SK-N-SH (cell line): ENCODE results near the gene ZDHHC8. TPM values are rescaled to one million over a fixed set of nuclear protein-coding genes. Genes with fewer than 3 reads are reported as not detected.

Source experiments
- CTCF ChIA-PET: fragments of 300-600, 350-600 bp; formaldehyde crosslinking; extraction: SDS; loops from one replicate; lab custom pipeline; 2021; lab: Yijun Ruan, JAX
- POLR2A ChIA-PET: fragments of 350-600 bp; sonication (Branson Sonifier 250); formaldehyde crosslinking; extraction: SDS; loops from one replicate; lab custom pipeline; 2020; ENCODE audit warnings: antibody characterized with exemption, inconsistent platforms; lab: Yijun Ruan, JAX
- DNase-seq: peaks from one replicate; pipeline ENCODE4 v3.0.0; 2012
- H2AFZ ChIP-seq: fragments of 200-600 bp; sonication (generic); 2 replicates; pipeline ENCODE4 v1.8.1; 2016; ENCODE audit warnings: antibody characterized with exemption, mild to moderate bottlenecking, low read depth
- H3F3A ChIP-seq: fragments of 200-600 bp; sonication (generic); replicated peaks from 2 replicates; pipeline ENCODE3; 2016; ENCODE audit warnings: antibody characterized with exemption, mild to moderate bottlenecking; ENCODE audit not compliant: insufficient read depth
- H3K27ac ChIP-seq, 2 experiments: fragments of 200-500 bp in 1 of 2; fragments of 200-600 bp in 1 of 2; sonication (Bioruptor generic) in 1 of 2; sonication (generic), shearing (Covaris generic) in 1 of 2; 2 replicates each; pipeline versions ENCODE4 v1.5.1 to v1.6.1; 2014 to 2016; ENCODE audit warnings: low read depth in 2 of 2, inconsistent platforms in 1 of 2, low read length in 1 of 2, mild to moderate bottlenecking in 1 of 2, mixed read lengths in 1 of 2
- H3K27me3 ChIP-seq: fragments of 200-600 bp; sonication (generic), shearing (Covaris generic); 2 replicates; pipeline ENCODE4 v1.6.1; 2016; ENCODE audit warnings: mixed run types; ENCODE audit not compliant: insufficient read depth
- H3K36me3 ChIP-seq, 2 experiments: fragments of 200-500 bp in 1 of 2; fragments of 200-600 bp in 1 of 2; sonication (Bioruptor generic) in 1 of 2; sonication (generic) in 1 of 2; replicated peaks in 1 of 2; 2 replicates each; pipeline versions ENCODE3 to v1.5.1; 2014 to 2016; ENCODE audit warnings: low read length in 1 of 2, mild to moderate bottlenecking in 1 of 2; ENCODE audit not compliant: insufficient read depth in 2 of 2, control insufficient read depth in 1 of 2
- H3K4me1 ChIP-seq, 2 experiments: fragments of 200-500 bp in 1 of 2; fragments of 200-600 bp in 1 of 2; sonication (Bioruptor generic) in 1 of 2; sonication (generic), shearing (Covaris generic) in 1 of 2; 2 replicates each; pipeline versions ENCODE4 v1.5.1 to v1.6.1; 2014 to 2016; ENCODE audit warnings: low read depth in 1 of 2, low read length in 1 of 2, mixed run types in 1 of 2; ENCODE audit not compliant: insufficient read depth in 2 of 2, control insufficient read depth in 1 of 2
- H3K4me2 ChIP-seq: fragments of 200-600 bp; sonication (generic), shearing (Covaris generic); 2 replicates; pipeline ENCODE4 v1.6.1; 2017; ENCODE audit warnings: mixed run types
- H3K4me3 ChIP-seq, 2 experiments: fragments of 200-500 bp in 1 of 2; fragments of 200-600 bp in 1 of 2; sonication (Bioruptor generic) in 1 of 2; sonication (generic), shearing (Covaris generic) in 1 of 2; 2 replicates each; pipeline versions ENCODE4 v1.5.1 to v1.8.1; 2014 to 2016; ENCODE audit warnings: low read depth in 2 of 2, inconsistent platforms in 1 of 2, low read length in 1 of 2, mild to moderate bottlenecking in 1 of 2, mixed read lengths in 1 of 2, moderate library complexity in 1 of 2
- H3K79me2 ChIP-seq: fragments of 200-600 bp; sonication (generic); 2 replicates; pipeline ENCODE4 v1.8.1; 2017; ENCODE audit warnings: mild to moderate bottlenecking; ENCODE audit not compliant: insufficient read depth
- H3K9ac ChIP-seq: fragments of 200-600 bp; sonication (generic); 2 replicates; pipeline ENCODE4 v1.6.1; 2017; ENCODE audit warnings: mixed run types
- H3K9me2 ChIP-seq: fragments of 200-600 bp; sonication (generic); 2 replicates; pipeline ENCODE4 v1.6.1; 2017; ENCODE audit warnings: mixed run types
- H3K9me3 ChIP-seq: fragments of 200-600 bp; sonication (generic); 2 replicates; pipeline ENCODE4 v1.6.1; 2017; ENCODE audit warnings: mixed run types, mild to moderate bottlenecking, moderate library complexity
- H4K20me1 ChIP-seq: fragments of 200-600 bp; sonication (generic); 2 replicates; pipeline ENCODE4 v1.6.1; 2017; ENCODE audit warnings: mild to moderate bottlenecking, mixed run types; ENCODE audit not compliant: insufficient read depth
- EP300 ChIP-seq, 2 experiments: IDR thresholded peaks; 2 replicates each; pipeline versions ENCODE4 v1.4.0 to v1.6.1; 2012; ENCODE audit warnings: borderline replicate concordance in 1 of 2, low read depth in 1 of 2, low read length in 1 of 2
- EZH2phosphoT487 ChIP-seq: fragments of 200-600 bp; sonication (generic); IDR thresholded peaks from 2 replicates; pipeline ENCODE4 v1.6.1; 2017; ENCODE audit warnings: low read depth, mixed run types, mild to moderate bottlenecking, antibody characterized with exemption, moderate library complexity, borderline replicate concordance
- FOSL2 ChIP-seq: IDR thresholded peaks from 2 replicates; pipeline ENCODE4 v1.4.0; 2012; ENCODE audit warnings: low read depth, mild to moderate bottlenecking, moderate library complexity, borderline replicate concordance
- FOXM1 ChIP-seq: IDR thresholded peaks from 2 replicates; pipeline ENCODE4 v1.4.0; 2012; ENCODE audit warnings: low read depth, mild to moderate bottlenecking
- GATA2 ChIP-seq: sonication (generic); formaldehyde crosslinking; IDR thresholded peaks from 2 replicates; pipeline ENCODE4 v1.5.0; 2020; ENCODE audit warnings: mild to moderate bottlenecking, missing genetic modification reagents
- IRF3 ChIP-seq: fragments of 150-350 bp; IDR thresholded peaks from 2 replicates; pipeline ENCODE4 v1.6.1; 2016; ENCODE audit warnings: mild to moderate bottlenecking, low read depth, low read length
- MEF2A ChIP-seq: IDR thresholded peaks from 2 replicates; pipeline ENCODE4 v1.4.0; 2012; ENCODE audit warnings: low read depth, borderline replicate concordance
- MXI1 ChIP-seq: IDR thresholded peaks from 2 replicates; pipeline ENCODE4 v1.6.1; 2012; ENCODE audit warnings: mild to moderate bottlenecking, low read depth, low read length, improper control_type of control experiment
- NRF1 ChIP-seq: IDR thresholded peaks from 2 replicates; pipeline ENCODE4 v1.6.1; 2012; ENCODE audit warnings: low read depth, mild to moderate bottlenecking, low read length
- PBX3 ChIP-seq: IDR thresholded peaks from 2 replicates; pipeline ENCODE4; 2012
- POLR2AphosphoS5 ChIP-seq: IDR thresholded peaks from 2 replicates; pipeline ENCODE4 v1.6.1; 2012; ENCODE audit warnings: low read depth, low read length
- SIN3A ChIP-seq: IDR thresholded peaks from 2 replicates; pipeline ENCODE4 v1.6.1; 2012; ENCODE audit warnings: low read depth, mild to moderate bottlenecking, low read length, moderate library complexity, borderline replicate concordance
- TAF1 ChIP-seq: IDR thresholded peaks from 2 replicates; pipeline ENCODE4 v1.6.1; 2012; ENCODE audit warnings: low read depth, mild to moderate bottlenecking, low read length, moderate library complexity, borderline replicate concordance
- TCF12 ChIP-seq: IDR thresholded peaks from 2 replicates; pipeline ENCODE4 v1.4.0; 2012
- TEAD4 ChIP-seq: IDR thresholded peaks from 2 replicates; pipeline ENCODE4 v1.4.0; 2012; ENCODE audit warnings: mild to moderate bottlenecking, borderline replicate concordance; ENCODE audit not compliant: insufficient read depth
- YY1 ChIP-seq: IDR thresholded peaks from 2 replicates; pipeline ENCODE4 v1.4.0; 2012; ENCODE audit warnings: low read depth, mild to moderate bottlenecking
- ZBTB33 ChIP-seq: IDR thresholded peaks from 2 replicates; pipeline ENCODE4 v1.4.0; 2012; ENCODE audit warnings: low read depth, borderline replicate concordance
- WGBS: methylation state at CpG from one replicate; pipeline ENCODE4 v1.1.6; 2017; ENCODE audit warnings: low lambda C conversion rate; 5-methylcytosine and 5-hydroxymethylcytosine counted together
- polyA plus RNA-seq, 3 experiments: library from polyadenylated mRNA; depleted of rRNA; stranded (reverse); fragments of >200 nt; gene quantifications; 2 replicates each; pipeline ENCODE4 v1.2.3, GENCODE V29; 2012
- TF ChIP-seq, protein P1 (sequence below): fragments of 200-600 bp; sonication (generic); IDR thresholded peaks from 2 replicates; pipeline ENCODE4 v1.6.1; 2017; ENCODE audit warnings: antibody characterized with exemption, mild to moderate bottlenecking, moderate library complexity

ZDHHC8 gene
- polyA plus RNA-seq, 1 of the 3 experiments (the other 2 are of a cell fraction), result 65.3 TPM

DNA sequence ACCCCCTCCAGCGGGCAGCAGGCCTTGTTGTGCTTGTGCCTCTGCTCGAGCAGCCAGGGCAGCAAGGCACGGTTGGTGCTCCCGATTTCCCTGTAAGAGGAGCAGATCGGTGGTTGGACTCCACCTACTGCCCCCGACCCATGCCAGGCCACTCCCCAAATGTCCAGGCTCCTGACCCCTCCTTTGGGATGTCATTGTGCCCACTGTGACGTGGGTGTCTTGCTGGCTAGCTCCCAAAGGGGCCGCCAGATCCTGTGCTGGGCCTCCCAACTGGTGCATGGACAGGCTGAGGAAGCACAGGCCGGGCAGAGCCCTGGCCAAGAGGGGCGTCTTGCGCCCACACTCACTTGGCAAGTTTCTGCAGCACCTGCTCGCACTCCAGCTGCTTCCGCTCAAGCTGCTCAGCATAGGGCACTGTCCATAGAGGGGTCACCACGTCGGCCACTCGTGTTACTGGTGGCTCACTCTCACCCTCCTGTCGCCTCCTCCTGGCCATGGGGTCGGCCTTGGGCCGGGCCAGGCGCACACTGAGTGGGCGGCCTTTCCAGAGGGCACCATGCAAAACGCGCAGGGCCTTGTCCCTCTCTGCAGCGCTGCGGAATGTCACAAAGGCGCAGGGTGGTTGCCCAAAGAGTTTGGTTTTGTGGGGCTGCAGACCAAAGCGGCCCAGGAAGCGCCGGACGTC lies 15.8 kb upstream of the ZDHHC8 start, which contains the start of gene RANBP1:
TSS of gene RANBP1 (plus strand) at position 414 of the 685 bp plus-strand sequence. CDS start at position 495, 81 bp downstream.
- Histone ChIP-seq H3K27me3 (no peaks in the 10 kb centered on the region), H3K9me3 (no peaks in the 10 kb centered on the region), H3K4me2 (peak within 1 kb of the TSS; percentile 96), H3F3A (peaks cover 11% of the 10 kb centered on the region), H3K27ac (peak within 1 kb of the TSS; percentile 60 to 83; a peak in 3 of 4 replicates), H3K9ac (peak within 1 kb of the TSS; percentile 88), H3K79me2 (peaks cover 59% of the 10 kb centered on the region), H3K36me3 (peaks cover 31 to 63% of the 10 kb centered on the region in 2 experiments), H2AFZ (peak within 1 kb of the TSS; percentile 83; the same call in 1 of the 2 replicates), H3K4me3 (peak within 1 kb of the TSS; percentile 78 to 90), H3K4me1 (peaks cover 16 to 28% of the 10 kb centered on the region in 2 experiments; a peak in 3 of 4 replicates), H3K9me2 (no peaks in the 10 kb centered on the region), H4K20me1 (0 out of 2 replicates have a peak, but pooled peaks cover 5% of the 10 kb centered on the region)
- no peak for DNase-seq
- POLR2A ChIA-PET, result interaction anchor here (0.6 to 2.4 kb wide), 3 partner anchors 13 to 219 kb away, joined by 4 to 7 read pairs (median 5); partner anchors contain the start of gene DGCR8
- 41% methylated on average over 11 of the region's 30 CpGs for WGBS
- CTCF ChIA-PET, result interaction anchor here (0.8 to 1.9 kb wide), 4 partner anchors 30 to 157 kb away, joined by 3 to 4 read pairs (median 4); no protein-coding TSS in a partner anchor
- TF ChIP-seq FOSL2 (no peak), ZBTB33 (no peak), GATA2 (no peak), IRF3 (no peak), POLR2AphosphoS5 (no peak), EP300 (IDR thresholded peaks at IDR 0.05; ENCODE audit: borderline replicate concordance in 1 of 2, low read depth in 1 of 2, low read length in 1 of 2) (no peak), EZH2phosphoT487 (no peak), TCF12 (no peak), MXI1 (no peak), YY1 (no peak), PBX3 (no peak), TAF1 (no peak), NRF1 (no peak), SIN3A (no peak), MEF2A (no peak), TEAD4 (no peak), FOXM1 (no peak)
- TF ChIP-seq, protein P1, sequence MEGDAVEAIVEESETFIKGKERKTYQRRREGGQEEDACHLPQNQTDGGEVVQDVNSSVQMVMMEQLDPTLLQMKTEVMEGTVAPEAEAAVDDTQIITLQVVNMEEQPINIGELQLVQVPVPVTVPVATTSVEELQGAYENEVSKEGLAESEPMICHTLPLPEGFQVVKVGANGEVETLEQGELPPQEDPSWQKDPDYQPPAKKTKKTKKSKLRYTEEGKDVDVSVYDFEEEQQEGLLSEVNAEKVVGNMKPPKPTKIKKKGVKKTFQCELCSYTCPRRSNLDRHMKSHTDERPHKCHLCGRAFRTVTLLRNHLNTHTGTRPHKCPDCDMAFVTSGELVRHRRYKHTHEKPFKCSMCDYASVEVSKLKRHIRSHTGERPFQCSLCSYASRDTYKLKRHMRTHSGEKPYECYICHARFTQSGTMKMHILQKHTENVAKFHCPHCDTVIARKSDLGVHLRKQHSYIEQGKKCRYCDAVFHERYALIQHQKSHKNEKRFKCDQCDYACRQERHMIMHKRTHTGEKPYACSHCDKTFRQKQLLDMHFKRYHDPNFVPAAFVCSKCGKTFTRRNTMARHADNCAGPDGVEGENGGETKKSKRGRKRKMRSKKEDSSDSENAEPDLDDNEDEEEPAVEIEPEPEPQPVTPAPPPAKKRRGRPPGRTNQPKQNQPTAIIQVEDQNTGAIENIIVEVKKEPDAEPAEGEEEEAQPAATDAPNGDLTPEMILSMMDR, result no peak
